ENCODE results near the gene YWHAG. TPM values are rescaled to one million over a fixed set of nuclear protein-coding genes. Genes with fewer than 3 reads are reported as not detected.

YWHAG gene
- total RNA-seq, 1 donor from 2014 or later, result 97.1 TPM

- intact Hi-C loops (cut with DNase I), result no loop called here
- ATAC-seq, result peak in 1 of 2 donors; percentile 1
- Histone ChIP-seq H3K27ac (peak overlapping the region; percentile 99), H3K4me3 (peak overlapping the region; percentile 91), H3K27me3 (ENCODE audit: low read depth) (no peaks in the 10 kb centered on the region), H3K36me3 (no peaks in the 10 kb centered on the region), H3K9me3 (no peaks in the 10 kb centered on the region), H3K4me1 (peaks cover 41% of the 10 kb centered on the region)
- DNase-seq, result peak; percentile 60
- TF ChIP-seq CTCF (IDR thresholded peaks at IDR 0.05), result no peak
Measured at GRCh38 chr7:76359978-76360638, 1.3 kb upstream of the YWHAG start.

GRCh38 chr7:76359111-76359977, 553 bp upstream of the YWHAG start:
- intact Hi-C loops (cut with DNase I), result no loop called here
- peak; percentile 74 for TF ChIP-seq CTCF (IDR thresholded peaks at IDR 0.05)
- Histone ChIP-seq H3K36me3 (no peaks in the 10 kb centered on the region), H3K27me3 (ENCODE audit: low read depth) (no peaks in the 10 kb centered on the region), H3K4me1 (peaks cover 41% of the 10 kb centered on the region), H3K27ac (peak overlapping the region; percentile 99), H3K4me3 (peak overlapping the region; percentile 91), H3K9me3 (no peaks in the 10 kb centered on the region)
- peak; percentile 97 to 98 for ATAC-seq
- peak; percentile 98 for DNase-seq

- ATAC-seq (peak; percentile 43 to 56), DNase-seq (peak; percentile 84)
- Histone ChIP-seq H3K9me3 (no peaks in the 10 kb centered on the region), H3K4me1 (peaks cover 40% of the 10 kb centered on the region), H3K36me3 (no peaks in the 10 kb centered on the region), H3K27ac (peak overlapping the region; percentile 99), H3K27me3 (ENCODE audit: low read depth) (no peaks in the 10 kb centered on the region), H3K4me3 (peak overlapping the region; percentile 91)
- TF ChIP-seq CTCF (IDR thresholded peaks at IDR 0.05), result no peak
- intact Hi-C loops (cut with DNase I), result no loop called here
Measured at GRCh38 chr7:76358011-76358480, 745 bp downstream of the YWHAG start.

- peak overlapping the region; percentile 91 for H3K4me3 ChIP-seq
- H3K27ac ChIP-seq, result peak overlapping the region; percentile 99
- no peaks in the 10 kb centered on the region for H3K9me3 ChIP-seq
- intact Hi-C loops (cut with DNase I), result no loop called here
- no peak for TF ChIP-seq CTCF (IDR thresholded peaks at IDR 0.05)
- ATAC-seq (no peak), DNase-seq (no peak)
- H3K27me3 ChIP-seq (ENCODE audit: low read depth), result no peaks in the 10 kb centered on the region
- peaks cover 45% of the 10 kb centered on the region for H3K4me1 ChIP-seq
- no peaks in the 10 kb centered on the region for H3K36me3 ChIP-seq
Measured at GRCh38 chr7:76357475-76358010, 1.2 kb downstream of the YWHAG start.

- DNase-seq (no peak), ATAC-seq (no peak)
- H3K4me3 ChIP-seq, result peak overlapping the region; percentile 91
- H3K9me3 ChIP-seq, result no peaks in the 10 kb centered on the region
- H3K27ac ChIP-seq, result peak overlapping the region; percentile 99
- H3K36me3 ChIP-seq, result no peaks in the 10 kb centered on the region
- TF ChIP-seq CTCF (IDR thresholded peaks at IDR 0.05), result no peak
- H3K27me3 ChIP-seq (ENCODE audit: low read depth), result no peaks in the 10 kb centered on the region
- intact Hi-C loops (cut with DNase I), result no loop called here
- H3K4me1 ChIP-seq, result peaks cover 46% of the 10 kb centered on the region
Measured at GRCh38 chr7:76356823-76357222, 2.0 kb downstream of the YWHAG start.

Data from lower lobe of right lung (tissue), 2 donors.